NCI-H2171 treated with DMSO at 0.1 percent for 48 hours (cell line): ENCODE data around the gene RBMS2.
"Not testable (repeated sequence)": the region's sequence is repeated elsewhere in the genome, so short reads cannot be mapped to it uniquely, and the experiment has no call there.

Experiments used
- DNase-seq: peaks from one replicate; lab custom pipeline; 2025; lab: John Stamatoyannopoulos, UW

RBMS2 gene

GRCh38 chr12:56517854-56518253, 3.8 kb upstream of the RBMS2 start:
- DNase-seq = no peak

GRCh38 chr12:56518570-56518969, 3.0 kb upstream of the RBMS2 start:
- DNase-seq = no peak

- DNase-seq = no peak
Measured at GRCh38 chr12:56520048-56520447, 1.6 kb upstream of the RBMS2 start.

DNA sequence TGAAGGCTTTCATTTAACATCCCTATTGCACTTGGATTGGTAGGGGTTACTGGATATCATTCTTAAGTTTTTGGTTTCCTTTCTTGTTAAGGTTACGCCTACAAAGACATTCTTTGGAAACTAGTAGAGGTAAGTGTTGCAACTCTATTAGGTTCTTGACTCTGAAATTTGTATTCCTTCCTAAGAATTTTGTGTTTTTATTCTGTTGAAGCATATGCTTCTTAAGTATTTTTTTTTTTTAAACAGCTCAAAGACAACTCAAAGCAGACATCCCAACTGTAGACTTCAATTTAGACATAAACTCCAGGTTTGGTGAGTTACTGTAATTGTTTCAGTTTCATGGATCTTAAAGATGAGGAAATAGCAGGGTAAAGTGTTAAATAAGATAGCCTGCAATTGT, 1.1 kb upstream of the RBMS2 start:
- no peak for DNase-seq

GRCh38 chr12:56521209-56521589, 421 bp upstream of the RBMS2 start:
- no peak for DNase-seq

DNA sequence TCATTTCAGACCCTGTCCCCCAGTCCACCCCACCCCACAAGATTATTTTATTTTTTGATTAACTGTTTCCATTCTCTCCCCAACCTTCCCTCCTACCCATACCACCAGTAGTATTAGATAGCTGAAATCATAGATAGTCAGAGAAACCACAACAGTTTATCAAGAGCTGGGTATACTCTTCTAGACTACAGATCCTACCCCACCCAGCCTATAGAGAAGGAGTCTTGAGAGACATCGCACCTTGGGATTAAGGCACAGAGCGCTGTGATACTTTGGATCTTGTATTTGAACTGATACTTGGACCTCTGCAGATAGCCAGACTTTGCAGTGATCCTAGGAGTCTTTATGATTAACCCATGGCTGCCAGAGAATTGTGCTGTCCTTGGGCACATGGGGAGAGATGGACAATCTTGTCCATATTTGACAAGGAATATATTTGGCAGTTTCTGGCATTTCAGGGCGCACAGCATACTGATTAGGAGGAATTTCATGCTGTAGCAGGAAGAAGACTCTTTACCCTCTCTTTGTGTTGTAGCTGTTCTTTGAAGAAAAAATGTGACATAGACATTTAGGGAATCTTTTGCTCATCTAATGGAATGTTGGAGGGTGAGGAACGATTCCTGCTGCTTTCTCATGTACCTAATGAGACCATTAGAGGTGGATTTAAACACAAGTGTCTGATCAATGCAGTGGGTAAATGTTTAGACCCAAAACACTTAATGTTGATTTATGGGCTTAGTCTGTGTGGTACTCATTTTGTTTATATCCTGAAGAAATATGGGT, 982 bp downstream of the RBMS2 start:
- DNase-seq = no peak

GRCh38 chr12:56528846-56529245, 7.2 kb downstream of the RBMS2 start:
- DNase-seq = no peak

DNA sequence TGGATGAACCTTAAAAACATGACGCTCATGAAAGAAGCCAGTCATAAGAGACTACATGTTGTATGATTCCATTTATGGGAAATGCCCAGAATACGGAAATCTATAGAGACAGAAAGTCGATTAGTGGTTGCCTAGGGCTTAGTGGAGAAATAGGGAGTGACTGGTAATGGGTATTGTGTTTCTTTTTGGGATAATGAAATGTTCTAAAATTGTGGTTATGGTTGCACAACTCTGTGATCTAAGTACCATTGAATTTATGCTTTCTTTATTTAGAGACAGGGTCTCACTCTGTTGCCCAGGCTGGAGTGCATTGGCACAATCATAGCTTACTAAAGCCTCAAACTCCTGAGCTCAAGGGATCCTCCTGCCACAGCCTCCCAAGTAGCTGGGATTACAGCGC, 8.0 kb downstream of the RBMS2 start:
- no peak for DNase-seq

GRCh38 chr12:56530390-56531055, 8.9 kb downstream of the RBMS2 start:
- no peak for DNase-seq

- no peak for DNase-seq
Measured at GRCh38 chr12:56537546-56537945, 15.9 kb downstream of the RBMS2 start.

- DNase-seq = no peak
Measured at GRCh38 chr12:56541631-56542030, 20.0 kb downstream of the RBMS2 start.

- DNase-seq = no peak
Measured at GRCh38 chr12:56542164-56542563, 20.5 kb downstream of the RBMS2 start.

GRCh38 chr12:56545023-56545604, 23.5 kb downstream of the RBMS2 start:
- DNase-seq = no peak

DNA sequence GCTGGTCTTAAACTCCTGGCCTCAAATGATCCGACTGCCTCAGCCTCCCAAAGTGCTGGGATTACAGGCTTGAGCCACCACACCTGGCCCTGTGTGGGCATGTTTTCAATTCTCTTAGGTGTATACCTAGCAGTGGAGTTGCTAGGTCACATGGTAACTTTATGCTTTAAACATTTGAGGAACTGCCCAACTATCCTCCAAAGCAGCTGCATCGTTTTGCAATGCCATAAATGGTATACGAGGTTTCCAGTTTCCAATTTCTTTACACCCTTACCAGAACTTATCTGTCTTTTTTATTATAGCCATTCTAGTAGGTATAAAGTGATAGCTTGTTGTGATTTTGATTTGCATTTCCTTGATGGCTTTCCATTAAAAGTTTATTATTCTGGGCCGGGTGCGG, 25.1 kb downstream of the RBMS2 start:
- no peak for DNase-seq

DNA sequence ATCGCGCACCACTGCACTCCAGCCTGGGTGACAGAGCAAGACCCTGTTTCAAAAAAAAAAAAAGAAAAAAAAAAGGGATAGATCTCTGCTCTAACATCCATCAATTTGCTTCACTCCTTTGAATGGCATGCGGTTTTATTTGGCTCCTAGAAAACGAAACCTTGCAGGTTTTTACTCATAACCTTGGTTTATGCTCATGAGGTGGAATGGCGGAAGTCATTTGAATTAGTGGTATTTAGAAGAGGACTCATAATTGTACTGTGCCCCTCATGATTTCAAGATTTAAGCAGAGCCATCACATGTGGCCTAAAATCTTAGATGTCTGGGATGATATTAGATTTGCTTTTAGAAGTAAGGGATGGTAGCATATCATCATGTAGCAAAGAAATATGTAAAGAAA, 29.4 kb downstream of the RBMS2 start:
- DNase-seq = no peak

- DNase-seq = no peak
Measured at GRCh38 chr12:56565510-56566101, 44.0 kb downstream of the RBMS2 start.

DNA sequence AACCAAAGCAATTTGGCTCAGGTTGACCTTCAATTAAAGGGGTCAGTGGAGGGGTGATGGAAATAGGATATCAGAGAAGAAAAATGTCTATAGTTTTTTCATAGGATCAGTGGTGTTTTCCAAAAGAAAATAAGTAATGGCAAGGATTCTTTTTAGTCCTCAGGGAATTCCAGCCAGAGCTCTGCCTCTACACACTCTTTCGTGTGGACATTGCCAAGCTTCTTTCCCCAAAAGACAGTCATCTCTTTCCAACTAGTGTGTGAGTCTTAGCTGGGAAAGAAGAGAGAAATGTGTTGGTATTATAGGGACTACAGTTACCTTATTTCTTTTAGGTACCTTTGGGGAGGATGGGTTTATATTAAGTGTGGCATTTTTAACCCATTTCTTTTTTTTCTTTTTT, 46.5 kb downstream of the RBMS2 start:
- no peak for DNase-seq

DNA sequence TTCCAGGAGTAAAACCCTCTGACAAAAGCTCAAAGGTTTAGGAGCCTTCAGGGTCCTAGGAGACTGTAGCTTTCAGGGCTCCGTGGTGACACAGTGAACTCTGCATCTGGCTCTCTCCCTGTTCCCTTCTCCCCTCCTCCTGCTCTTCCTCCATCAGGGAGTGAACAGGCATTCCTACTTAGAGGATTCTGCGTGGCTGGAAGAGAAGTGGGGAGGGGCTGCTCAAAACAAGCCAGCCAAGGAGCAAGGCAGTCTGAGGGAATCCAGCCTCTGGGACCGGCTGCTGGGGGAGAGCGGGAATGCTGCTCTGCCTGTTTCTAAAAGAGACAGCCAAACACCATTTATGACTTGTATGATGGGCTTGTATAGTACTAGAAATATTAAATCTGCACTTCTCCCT, 49.5 kb downstream of the RBMS2 start:
- DNase-seq = no peak

GRCh38 chr12:56572288-56572687, 50.7 kb downstream of the RBMS2 start:
- DNase-seq = no peak

DNA sequence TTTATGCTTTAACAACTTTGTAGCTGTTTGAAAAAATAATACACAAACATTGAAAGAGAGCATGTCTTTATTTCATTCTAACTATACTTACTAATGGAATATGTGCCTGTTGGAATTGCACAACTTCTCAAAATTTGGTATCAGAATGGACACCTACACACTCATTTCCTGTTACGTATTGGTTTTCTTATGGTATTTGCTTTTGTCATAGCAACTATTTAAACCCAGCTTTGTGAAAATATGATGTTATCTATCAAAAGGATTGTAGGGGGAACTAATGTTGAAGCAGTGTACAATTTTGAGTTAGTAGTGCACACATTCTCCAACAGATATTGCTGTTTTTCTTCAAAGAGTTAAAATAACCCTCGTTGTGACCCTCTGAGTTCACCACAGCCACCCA, 52.6 kb downstream of the RBMS2 start:
- no peak for DNase-seq

DNA sequence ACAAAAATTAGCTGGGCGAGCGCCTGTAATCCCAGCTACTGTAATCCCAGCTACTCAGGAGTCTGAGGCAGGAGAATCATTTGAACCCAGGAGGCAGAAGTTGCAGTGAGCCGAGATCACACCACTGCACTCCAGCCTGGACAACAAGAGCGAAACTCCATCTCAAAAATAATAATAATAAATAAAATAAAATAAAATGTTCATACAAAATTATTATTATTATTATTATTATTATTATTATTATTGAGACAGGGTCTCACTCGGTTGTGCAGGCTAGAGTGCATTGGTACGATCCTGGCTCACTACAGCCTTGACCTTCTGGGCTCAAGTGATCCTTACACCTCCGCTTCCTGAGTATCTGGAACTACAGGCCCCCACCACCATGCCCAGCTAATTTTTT, 55.6 kb downstream of the RBMS2 start:
- not testable (repeated sequence) for DNase-seq

DNA sequence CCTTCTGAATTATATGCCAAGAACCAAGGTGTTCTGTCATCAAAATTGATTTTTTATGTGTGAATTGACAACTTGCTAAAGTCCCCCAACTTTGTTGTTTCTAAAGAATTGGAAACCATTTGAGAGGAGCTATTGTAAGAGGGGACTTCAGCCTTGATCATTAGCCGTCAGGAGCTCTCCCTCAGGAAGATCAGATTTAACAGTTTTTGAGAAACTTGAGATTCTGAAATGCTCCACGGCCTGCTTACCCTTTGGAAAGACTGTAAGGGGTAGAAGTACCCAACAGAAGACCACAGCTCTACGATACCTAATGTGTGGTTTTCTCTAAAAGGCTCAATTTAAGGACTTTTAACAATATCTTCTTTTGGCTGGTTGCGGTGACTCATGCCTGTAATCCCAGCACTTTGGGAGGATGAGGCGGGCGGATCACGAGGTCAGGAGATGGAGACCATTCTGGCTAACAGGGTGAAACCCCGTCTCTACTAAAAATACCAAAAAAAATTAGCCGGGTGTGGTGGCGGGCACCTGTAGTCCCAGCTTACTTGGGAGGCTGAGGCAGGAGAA, 57.4 kb downstream of the RBMS2 start:
- DNase-seq = no peak
